Stromal cell of bone marrow (primary cell): Measurements from ENCODE around the gene NTNG2.
"Not testable (repeated sequence)": the region's sequence is repeated elsewhere in the genome, so short reads cannot be mapped to it uniquely, and the experiment has no call there.

Experiments
- DNase-seq: peaks from one replicate; pipeline ENCODE4 v3.0.0-alpha.2; 2012; ENCODE audit warnings: low read depth

Gene NTNG2

GRCh38 chr9:132161743-132162184, at the start of gene NTNG2:
Gene NTNG2, plus strand, starts transcription at chr9:132162058. Its CDS starts 4,774 bp downstream, at chr9:132166832.
- no peak for DNase-seq

DNA sequence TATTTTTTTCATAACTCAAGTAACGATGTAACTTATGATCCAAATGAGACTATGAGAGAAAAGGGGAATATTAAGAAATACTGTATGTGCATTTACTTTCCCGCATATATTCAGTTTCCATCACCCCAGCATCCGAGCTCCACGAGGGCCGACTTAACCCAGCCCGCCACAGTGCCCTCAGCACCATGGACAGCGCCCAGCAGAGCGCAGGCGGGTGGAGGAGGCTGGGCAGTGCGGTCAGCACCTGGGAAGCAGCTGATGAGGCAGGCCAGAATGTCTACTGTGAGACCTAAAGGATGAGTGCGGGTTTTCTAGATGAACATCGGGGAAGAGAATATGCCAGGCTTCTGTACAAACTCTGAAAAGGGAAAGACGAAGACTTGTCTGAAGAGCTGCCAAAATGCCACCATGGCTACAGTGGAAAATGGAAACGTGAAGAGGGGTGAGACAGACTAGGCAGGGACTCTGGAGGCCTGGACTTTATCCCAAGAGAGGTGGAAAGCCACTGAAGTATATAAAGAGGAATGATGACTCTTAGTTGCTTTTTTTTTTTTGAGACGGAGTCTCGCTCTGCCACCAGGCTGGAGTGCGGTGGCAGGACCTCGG, 47.7 kb upstream of the NTNG2 start:
- peak; percentile 25 for DNase-seq

DNA sequence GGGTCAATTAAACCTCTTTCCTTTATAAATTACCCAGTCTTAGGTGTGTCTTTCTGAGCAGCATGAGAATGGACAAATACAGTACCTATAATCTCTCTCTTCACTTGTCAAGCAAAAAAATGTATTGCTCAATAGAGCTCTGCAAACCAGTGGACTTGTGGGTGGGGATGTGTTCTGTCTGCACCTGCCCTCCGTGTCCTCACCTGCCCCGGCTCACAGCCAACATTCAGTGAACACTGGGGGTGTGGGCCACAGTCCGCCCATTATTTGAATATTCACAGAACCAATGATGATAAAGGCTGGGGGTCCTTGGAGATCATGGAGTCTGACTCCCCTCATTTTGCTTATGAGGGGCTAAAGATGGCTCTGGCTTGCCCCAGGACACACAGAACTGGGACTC, 45.3 kb upstream of the NTNG2 start:
- DNase-seq = no peak

DNA sequence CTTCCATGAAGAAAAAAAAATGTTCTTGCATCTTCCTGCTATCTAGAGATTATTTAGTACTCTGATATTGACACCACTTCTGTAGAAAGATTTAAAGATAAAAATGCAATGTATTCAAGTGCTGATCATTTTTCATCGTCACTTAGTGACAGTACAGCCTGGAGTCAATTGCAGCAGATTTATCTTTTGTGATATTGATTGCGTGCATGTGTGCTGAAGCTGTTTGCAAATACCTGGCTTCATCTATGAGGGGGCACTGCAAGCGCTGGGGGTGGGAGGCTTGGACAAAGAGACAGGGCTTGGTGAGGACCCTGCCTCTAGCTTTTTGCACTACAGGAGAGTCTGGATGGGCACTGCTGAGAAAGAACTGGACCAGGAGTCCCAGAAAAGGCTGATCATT, 44.2 kb upstream of the NTNG2 start:
- no peak for DNase-seq

GRCh38 chr9:132121021-132121420, 40.8 kb upstream of the NTNG2 start:
- no peak for DNase-seq

GRCh38 chr9:132124800-132125199, 37.1 kb upstream of the NTNG2 start:
- DNase-seq = no peak

DNA sequence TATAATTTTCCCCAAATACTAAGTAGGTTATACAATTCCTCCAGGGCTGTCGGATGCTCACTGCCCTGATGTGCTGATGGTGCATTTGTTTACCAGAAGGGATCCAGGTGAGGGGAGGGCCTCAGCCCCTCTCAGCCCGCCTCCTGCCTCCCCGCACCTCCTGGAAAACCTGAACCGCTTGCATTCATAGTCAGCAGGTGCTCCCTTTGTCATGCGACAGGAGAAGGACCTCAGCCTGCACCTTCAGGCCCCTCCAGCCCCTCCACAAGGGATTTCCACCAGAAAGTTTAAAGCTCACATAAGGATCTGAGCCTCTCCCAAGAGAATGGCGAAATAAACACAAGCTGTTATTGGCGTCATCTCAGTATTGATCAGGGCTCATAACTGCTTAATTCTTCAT, 36.5 kb upstream of the NTNG2 start:
- no peak for DNase-seq

GRCh38 chr9:132125944-132126679, 35.7 kb upstream of the NTNG2 start:
- no peak for DNase-seq

DNA sequence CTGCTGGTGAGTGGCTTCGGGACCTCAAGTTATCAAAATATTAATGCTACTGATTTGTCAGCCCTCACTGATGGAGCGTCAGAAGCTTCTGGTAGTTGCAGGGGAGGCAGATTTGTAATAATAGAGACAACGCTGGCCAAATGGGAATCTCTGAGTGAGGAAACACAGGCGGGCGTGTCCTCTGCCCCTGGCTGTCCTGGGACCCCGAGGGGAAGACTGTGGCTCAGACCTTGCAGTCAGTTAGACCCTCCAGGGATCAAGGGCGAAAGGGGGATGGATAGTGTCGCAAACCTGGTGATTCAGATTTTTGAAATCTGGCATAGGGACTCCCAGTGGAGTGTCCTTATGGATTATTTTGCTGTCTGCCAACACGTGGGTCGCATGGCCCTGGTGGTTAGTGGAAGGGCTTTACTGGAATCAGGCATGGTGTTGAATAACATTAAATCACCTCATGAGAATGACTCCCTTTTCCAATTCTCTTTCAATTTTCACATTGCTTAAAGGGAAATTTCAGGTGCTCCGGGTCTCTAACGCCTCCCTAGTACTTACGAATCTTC, 35.1 kb upstream of the NTNG2 start:
- DNase-seq = no peak

GRCh38 chr9:132127888-132128534, 33.8 kb upstream of the NTNG2 start:
- DNase-seq = no peak

DNA sequence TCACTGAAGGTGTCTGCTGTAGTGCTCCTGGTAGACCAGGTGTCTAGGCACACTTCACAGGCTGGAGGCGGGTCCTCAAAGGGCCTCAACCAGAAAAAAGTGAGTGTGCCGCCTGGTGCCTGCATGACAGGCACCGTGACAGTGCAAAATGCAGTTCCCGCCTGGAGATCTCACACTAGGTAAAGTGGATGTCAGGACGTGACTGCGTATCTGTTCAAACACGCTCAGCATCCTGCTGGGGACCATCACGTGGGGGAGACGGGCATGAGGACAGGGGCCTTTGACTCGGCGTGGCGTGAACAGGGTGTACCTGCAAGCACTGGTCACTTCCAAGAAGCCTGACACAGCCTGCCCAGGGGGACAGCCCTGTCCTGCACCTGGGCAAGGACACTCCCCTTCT, 32.3 kb upstream of the NTNG2 start:
- DNase-seq = no peak

DNA sequence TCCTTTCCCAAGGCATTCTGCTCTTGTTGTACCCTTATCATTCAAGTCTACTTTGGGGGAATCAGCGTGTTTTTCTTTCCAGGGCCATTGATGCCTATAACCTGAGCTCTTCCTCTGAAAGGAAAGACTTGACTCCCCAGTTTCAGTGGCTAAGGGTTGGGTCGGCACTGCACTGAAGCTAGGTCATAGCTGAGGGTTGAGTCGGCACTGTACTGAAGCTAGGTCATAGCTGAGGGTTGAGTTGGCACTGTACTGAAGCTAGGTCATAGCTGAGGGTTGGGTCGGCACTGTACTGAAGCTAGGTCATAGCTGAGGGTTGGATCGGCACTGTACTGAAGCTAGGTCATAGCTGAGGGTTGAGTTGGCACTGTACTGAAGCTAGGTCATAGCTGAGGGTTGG, 27.8 kb upstream of the NTNG2 start:
- DNase-seq = not testable (repeated sequence)

DNA sequence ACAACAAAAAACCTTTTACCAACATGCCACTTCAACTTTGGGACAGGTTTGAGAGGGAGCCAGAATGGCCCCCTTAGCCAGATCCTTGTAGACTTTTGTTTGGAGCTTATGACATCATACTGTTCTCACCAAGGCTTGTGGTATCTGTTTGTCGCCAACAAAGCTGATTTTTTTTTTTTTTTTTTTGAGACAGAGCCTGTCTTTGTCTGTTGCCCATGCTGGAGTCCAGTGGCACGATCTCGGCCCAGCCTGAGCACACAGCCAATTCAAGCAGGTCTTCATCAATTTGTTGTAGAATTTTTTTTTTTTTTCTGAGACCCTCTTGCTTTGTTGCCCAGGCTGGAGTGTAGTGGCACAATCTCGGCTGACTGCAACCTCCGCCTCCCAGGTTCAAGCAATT, 26.4 kb upstream of the NTNG2 start:
- DNase-seq = no peak

DNA sequence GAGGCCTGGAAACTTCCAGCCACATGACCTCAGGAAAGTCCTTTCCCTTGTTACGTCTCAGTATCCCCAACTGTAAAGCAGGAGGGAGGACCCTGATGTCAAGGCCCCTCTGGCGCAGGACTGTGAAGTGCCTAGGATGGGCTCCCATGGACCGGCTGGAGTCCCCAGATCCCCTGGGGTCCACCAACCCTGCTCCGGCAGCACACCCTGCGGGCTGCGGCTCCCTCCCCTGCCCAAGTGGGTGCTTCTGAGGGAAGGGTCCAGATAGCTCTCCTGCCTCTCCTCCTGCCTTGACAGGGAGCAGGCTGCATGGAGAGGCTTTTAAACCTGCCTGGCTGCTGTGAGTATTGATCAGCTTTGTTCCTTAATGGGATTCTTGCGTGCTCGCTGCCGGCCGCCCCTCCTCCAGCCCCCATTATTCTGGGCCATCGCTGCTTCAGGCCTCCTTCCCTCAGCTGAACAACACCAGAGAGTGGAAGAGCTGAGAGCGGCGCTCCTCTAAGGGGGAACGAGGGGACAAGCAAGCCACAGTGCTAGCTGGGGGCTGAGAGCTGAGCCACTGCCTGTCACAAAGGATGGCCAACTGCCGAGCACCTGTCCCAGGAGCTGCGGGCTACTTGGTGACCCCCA, 25.6 kb upstream of the NTNG2 start:
- no peak for DNase-seq

GRCh38 chr9:132141344-132141947, 20.4 kb upstream of the NTNG2 start:
- no peak for DNase-seq

GRCh38 chr9:132141948-132142594, 19.8 kb upstream of the NTNG2 start:
- DNase-seq = no peak

GRCh38 chr9:132142924-132143323, 18.9 kb upstream of the NTNG2 start:
- DNase-seq = no peak

DNA sequence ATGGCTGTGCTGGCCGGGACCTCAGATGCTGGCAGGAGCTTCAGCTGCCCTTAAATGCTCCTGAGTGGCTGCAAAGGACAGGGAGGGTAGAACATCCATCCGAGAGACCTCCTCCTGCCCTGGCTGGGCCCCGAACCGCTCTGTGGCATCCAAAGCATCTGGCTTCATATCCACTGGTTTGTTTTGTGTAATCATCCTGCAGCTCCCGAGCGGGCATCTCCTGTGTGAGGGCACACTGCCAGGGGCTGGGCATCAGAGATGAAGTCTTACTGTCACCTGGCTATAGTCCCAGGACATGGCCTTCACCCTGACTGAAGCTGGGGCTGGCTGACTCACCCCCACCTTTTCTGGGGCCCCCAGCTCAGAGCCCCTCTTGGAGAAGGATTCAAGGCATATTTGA, 18.5 kb upstream of the NTNG2 start:
- no peak for DNase-seq

GRCh38 chr9:132144708-132145365, 17.0 kb upstream of the NTNG2 start:
- no peak for DNase-seq

- no peak for DNase-seq
Measured at GRCh38 chr9:132146039-132146438, 15.8 kb upstream of the NTNG2 start.

- DNase-seq = no peak
Measured at GRCh38 chr9:132146575-132146974, 15.3 kb upstream of the NTNG2 start.
